Caco-2 (cell line): Measurements from ENCODE around the gene EVL. TPM values are rescaled to one million over a fixed set of nuclear protein-coding genes. Genes with fewer than 3 reads are reported as not detected.

Experiments
- BruUV-seq: library from RNA; stranded (reverse); fragments of 400-500 nt; replicated peaks from 2 replicates; lab custom pipeline; 2021; lab: Mats Ljungman, UMichigan
- CTCF ChIA-PET: fragments of 300-600 bp; sonication (Branson Sonifier 250); formaldehyde crosslinking; loops from one replicate; lab custom pipeline; 2022; ENCODE audit warnings: antibody characterized with exemption; lab: Charles Lee
- POLR2A ChIA-PET: fragments of 300-600 bp; sonication (Branson Sonifier 250); formaldehyde crosslinking; loops from one replicate; lab custom pipeline; 2022; ENCODE audit warnings: antibody characterized with exemption; lab: Charles Lee
- DNase-seq, 2 experiments: peaks; one replicate each; pipeline versions ENCODE4 v3.0.0 to v3.0.0-alpha.2; 2020 to 2022
- H3K27me3 ChIP-seq: replicated peaks from 2 replicates; pipeline ENCODE4 v1.6.0; 2011; ENCODE audit warnings: low read length; ENCODE audit not compliant: control insufficient read depth, insufficient read depth
- H3K36me3 ChIP-seq: 2 replicates; pipeline ENCODE4 v1.5.1; 2011; ENCODE audit warnings: low read length; ENCODE audit not compliant: control insufficient read depth, insufficient read depth
- H3K4me1 ChIP-seq: fragments of 250-450 bp; sonication (Bioruptor Pico); 2 replicates; pipeline ENCODE4 v1.5.1; 2020; ENCODE audit warnings: mild to moderate bottlenecking
- H3K4me3 ChIP-seq: 2 replicates; pipeline ENCODE4 v1.5.1; 2011; ENCODE audit warnings: low read depth, mild to moderate bottlenecking, control low read depth, low read length
- H3K9me3 ChIP-seq: fragments of 250-450 bp; sonication (Bioruptor Pico); 2 replicates; pipeline ENCODE4 v1.5.1; 2020; ENCODE audit warnings: mild to moderate bottlenecking, moderate library complexity
- H3K27ac Mint-ChIP-seq: one replicate; pipeline ENCODE4 v1.8.0; 2022; ENCODE audit warnings: mixed read lengths; ENCODE audit not compliant: unreplicated experiment
- H3K27me3 Mint-ChIP-seq: one replicate; pipeline ENCODE4 v1.8.0; 2022; ENCODE audit warnings: mixed read lengths; ENCODE audit not compliant: insufficient read depth, unreplicated experiment
- H3K36me3 Mint-ChIP-seq: one replicate; pipeline ENCODE4 v1.8.0; 2022; ENCODE audit warnings: mild to moderate bottlenecking, mixed read lengths; ENCODE audit not compliant: insufficient read depth, unreplicated experiment
- H3K4me1 Mint-ChIP-seq: one replicate; pipeline ENCODE4 v1.8.0; 2022; ENCODE audit warnings: low read depth, mixed read lengths; ENCODE audit not compliant: unreplicated experiment
- H3K4me3 Mint-ChIP-seq: one replicate; pipeline ENCODE4 v1.8.0; 2022; ENCODE audit warnings: mild to moderate bottlenecking, moderate library complexity, mixed read lengths; ENCODE audit not compliant: unreplicated experiment
- H3K9me3 Mint-ChIP-seq: one replicate; pipeline ENCODE4 v1.8.0; 2022; ENCODE audit warnings: mixed read lengths; ENCODE audit not compliant: unreplicated experiment
- CTCF ChIP-seq, 2 experiments: fragments of 200-600 bp in 1 of 2; IDR thresholded peaks; 1 replicate in 1 of 2; 2 replicates in 1 of 2; pipeline versions ENCODE4 v1.5.1 to v1.8.0; 2011 to 2022; ENCODE audit warnings: antibody characterized with exemption in 1 of 2, control low read depth in 1 of 2, inconsistent platforms in 1 of 2, low read depth in 1 of 2, low read length in 1 of 2, mild to moderate bottlenecking in 1 of 2, moderate library complexity in 1 of 2; ENCODE audit not compliant: insufficient read depth in 1 of 2, severe bottlenecking in 1 of 2, unreplicated experiment in 1 of 2
- intact Hi-C: fragments of 100-400 bp; cut with micrococcal nuclease; formaldehyde crosslinking; loops from one replicate; pipeline ENCODE4 v1.10.0; 2022; ENCODE audit not compliant: unreplicated experiment
- total RNA-seq: library from RNA; stranded (reverse); gene quantifications from 2 replicates; pipeline ENCODE4 v1.2.3, GENCODE V29; 2022

EVL gene
- total RNA-seq, 1 experiment from 2014 or later, result 14.2 TPM

GRCh38 chr14:100150932-100151587, 85.8 kb downstream of the EVL start:
- no peak overlapping the region for H3K27ac Mint-ChIP-seq
- no peaks in the 10 kb centered on the region for H3K4me1 Mint-ChIP-seq

DNA sequence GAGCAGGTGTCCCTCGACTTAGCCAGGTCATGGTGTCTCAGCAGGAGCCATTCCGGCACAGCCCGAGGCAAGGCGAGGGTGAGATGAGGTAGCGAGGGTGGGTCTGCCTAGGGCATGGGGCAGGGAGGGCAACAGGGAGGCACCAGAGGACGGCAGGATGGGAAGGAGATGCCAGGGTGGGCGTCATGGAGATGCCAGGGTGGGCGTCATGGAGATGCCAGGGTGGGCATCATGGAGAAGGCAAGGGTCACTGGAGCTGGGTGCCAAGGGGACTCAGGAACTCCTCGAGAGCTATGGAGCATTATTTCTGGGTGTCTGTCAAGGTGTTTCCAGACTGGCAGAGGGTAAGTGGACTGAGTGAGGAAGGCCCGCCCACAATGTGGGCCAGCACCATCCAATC, 86.9 kb downstream of the EVL start:
- H3K4me1 ChIP-seq, result peaks cover 6% of the 10 kb centered on the region; the same call in 1 of the 2 replicates
- no peaks in the 10 kb centered on the region for H3K27me3 Mint-ChIP-seq
- H3K4me1 Mint-ChIP-seq, result no peaks in the 10 kb centered on the region
- no peak overlapping the region for H3K4me3 ChIP-seq
- no peaks in the 10 kb centered on the region for H3K36me3 Mint-ChIP-seq
- no peaks in the 10 kb centered on the region for H3K27me3 ChIP-seq
- no TSS peak for BruUV-seq
- no peak for DNase-seq
- POLR2A ChIA-PET, result no interaction called here
- CTCF ChIA-PET, result no interaction called here
- H3K36me3 ChIP-seq, result no peaks in the 10 kb centered on the region
- intact Hi-C loops, result no loop called here
- no peak overlapping the region for H3K4me3 Mint-ChIP-seq
- no peak overlapping the region for H3K27ac Mint-ChIP-seq
- no peak for TF ChIP-seq CTCF (IDR thresholded peaks at IDR 0.05; ENCODE audit: insufficient read depth in 1 of 2, low read depth in 1 of 2, low read length in 1 of 2, severe bottlenecking in 1 of 2, unreplicated experiment in 1 of 2)
- no peaks in the 10 kb centered on the region for H3K9me3 Mint-ChIP-seq
- H3K9me3 ChIP-seq, result 0 out of 2 replicates have a peak, but pooled peaks cover 3% of the 10 kb centered on the region

More at GRCh38 chr14:100150932-100151587, 85.8 kb downstream of the EVL start:
- POLR2A ChIA-PET, result no interaction called here
- TF ChIP-seq CTCF (IDR thresholded peaks at IDR 0.05; ENCODE audit: insufficient read depth in 1 of 2, low read depth in 1 of 2, low read length in 1 of 2, severe bottlenecking in 1 of 2, unreplicated experiment in 1 of 2), result no peak
- no peak for DNase-seq
- no peak overlapping the region for H3K4me3 Mint-ChIP-seq
- no peak overlapping the region for H3K4me3 ChIP-seq
- no peaks in the 10 kb centered on the region for H3K36me3 Mint-ChIP-seq
- intact Hi-C loops, result no loop called here
- H3K27me3 ChIP-seq, result no peaks in the 10 kb centered on the region
- H3K9me3 Mint-ChIP-seq, result no peaks in the 10 kb centered on the region
- H3K9me3 ChIP-seq, result 0 out of 2 replicates have a peak, but pooled peaks cover 3% of the 10 kb centered on the region
- H3K4me1 ChIP-seq, result peaks cover 3% of the 10 kb centered on the region; the same call in 1 of the 2 replicates
- BruUV-seq, result no TSS peak
- H3K27me3 Mint-ChIP-seq, result no peaks in the 10 kb centered on the region
- CTCF ChIA-PET, result interaction anchor here (1.0 kb wide), 1 partner anchor 42 kb away, joined by 5 read pairs; no protein-coding TSS in a partner anchor
- no peaks in the 10 kb centered on the region; the same call in none of the 2 replicates for H3K36me3 ChIP-seq

GRCh38 chr14:100153560-100153959, 88.3 kb downstream of the EVL start:
- H3K4me3 Mint-ChIP-seq, result no peak overlapping the region
- Histone ChIP-seq H3K4me1 (peaks cover 6% of the 10 kb centered on the region; the same call in 1 of the 2 replicates), H3K36me3 (no peaks in the 10 kb centered on the region), H3K9me3 (0 out of 2 replicates have a peak, but pooled peaks cover 3% of the 10 kb centered on the region), H3K27me3 (no peaks in the 10 kb centered on the region), H3K4me3 (no peak overlapping the region)
- no peak for TF ChIP-seq CTCF (IDR thresholded peaks at IDR 0.05; ENCODE audit: insufficient read depth in 1 of 2, low read depth in 1 of 2, low read length in 1 of 2, severe bottlenecking in 1 of 2, unreplicated experiment in 1 of 2)
- intact Hi-C loops, result no loop called here
- ChIA-PET POLR2A (no interaction called here), CTCF (interaction anchor here (0.7 kb wide), 2 partner anchors 169 to 371 kb away, joined by 3 to 7 read pairs; no protein-coding TSS in a partner anchor)
- BruUV-seq, result no TSS peak
- no peaks in the 10 kb centered on the region for H3K27me3 Mint-ChIP-seq
- DNase-seq, result no peak
- H3K27ac Mint-ChIP-seq, result no peak overlapping the region
- no peaks in the 10 kb centered on the region for H3K9me3 Mint-ChIP-seq
- no peaks in the 10 kb centered on the region for H3K36me3 Mint-ChIP-seq
- no peaks in the 10 kb centered on the region for H3K4me1 Mint-ChIP-seq
